Rectal smooth muscle tissue (tissue), 1 donor: ENCODE measurements around the gene DNAJC22.
"Not testable (repeated sequence)": the region's sequence is repeated elsewhere in the genome, so short reads cannot be mapped to it uniquely, and the experiment has no call there.

ENCODE experiments used
- H3K27ac ChIP-seq: one replicate; pipeline ENCODE4 v1.7.0; 2013; ENCODE audit warnings: low read depth, low read length, inconsistent platforms
- H3K27me3 ChIP-seq: one replicate; pipeline ENCODE4 v1.7.0; 2013; ENCODE audit warnings: low read length; ENCODE audit not compliant: control insufficient read depth, insufficient read depth
- H3K36me3 ChIP-seq: one replicate; pipeline ENCODE4 v1.7.0; 2013; ENCODE audit warnings: low read length; ENCODE audit not compliant: control insufficient read depth, insufficient read depth
- H3K4me1 ChIP-seq: one replicate; pipeline ENCODE4 v1.7.0; 2013; ENCODE audit warnings: low read length; ENCODE audit not compliant: control insufficient read depth, insufficient read depth
- H3K4me3 ChIP-seq: one replicate; pipeline ENCODE4 v1.7.0; 2013; ENCODE audit warnings: low read length
- H3K9ac ChIP-seq: one replicate; pipeline ENCODE4 v1.7.0; 2013; ENCODE audit warnings: low read length

The DNAJC22 gene

GRCh38 chr12:49370539-49370938, 23.9 kb downstream of the DNAJC22 start:
- no peak overlapping the region for H3K4me3 ChIP-seq

GRCh38 chr12:49375406-49375805, 28.7 kb downstream of the DNAJC22 start:
- Histone ChIP-seq H3K4me3 (no peak overlapping the region), H3K9ac (no peak overlapping the region), H3K4me1 (no peaks in the 10 kb centered on the region), H3K27me3 (no peaks in the 10 kb centered on the region), H3K27ac (no peak overlapping the region), H3K36me3 (peaks cover 3% of the 10 kb centered on the region)

More at GRCh38 chr12:49370539-49370938, 23.9 kb downstream of the DNAJC22 start:
- H3K4me1 ChIP-seq: peaks cover 6% of the 10 kb centered on the region
- H3K36me3 ChIP-seq: peaks cover 3% of the 10 kb centered on the region
- no peak overlapping the region for H3K9ac ChIP-seq
- no peaks in the 10 kb centered on the region for H3K27me3 ChIP-seq
- H3K27ac ChIP-seq: no peak overlapping the region

- Histone ChIP-seq H3K4me3 (no peak overlapping the region), H3K27ac (no peak overlapping the region), H3K9ac (no peak overlapping the region), H3K36me3 (peaks cover 3% of the 10 kb centered on the region), H3K27me3 (no peaks in the 10 kb centered on the region), H3K4me1 (no peaks in the 10 kb centered on the region)
Observed at GRCh38 chr12:49377386-49377785, 30.7 kb downstream of the DNAJC22 start.

- not testable (repeated sequence) for H3K27ac ChIP-seq, H3K36me3 ChIP-seq, H3K9ac ChIP-seq, H3K4me3 ChIP-seq, H3K4me1 ChIP-seq, H3K27me3 ChIP-seq
Observed at GRCh38 chr12:49380184-49380583, 33.5 kb downstream of the DNAJC22 start.

DNA sequence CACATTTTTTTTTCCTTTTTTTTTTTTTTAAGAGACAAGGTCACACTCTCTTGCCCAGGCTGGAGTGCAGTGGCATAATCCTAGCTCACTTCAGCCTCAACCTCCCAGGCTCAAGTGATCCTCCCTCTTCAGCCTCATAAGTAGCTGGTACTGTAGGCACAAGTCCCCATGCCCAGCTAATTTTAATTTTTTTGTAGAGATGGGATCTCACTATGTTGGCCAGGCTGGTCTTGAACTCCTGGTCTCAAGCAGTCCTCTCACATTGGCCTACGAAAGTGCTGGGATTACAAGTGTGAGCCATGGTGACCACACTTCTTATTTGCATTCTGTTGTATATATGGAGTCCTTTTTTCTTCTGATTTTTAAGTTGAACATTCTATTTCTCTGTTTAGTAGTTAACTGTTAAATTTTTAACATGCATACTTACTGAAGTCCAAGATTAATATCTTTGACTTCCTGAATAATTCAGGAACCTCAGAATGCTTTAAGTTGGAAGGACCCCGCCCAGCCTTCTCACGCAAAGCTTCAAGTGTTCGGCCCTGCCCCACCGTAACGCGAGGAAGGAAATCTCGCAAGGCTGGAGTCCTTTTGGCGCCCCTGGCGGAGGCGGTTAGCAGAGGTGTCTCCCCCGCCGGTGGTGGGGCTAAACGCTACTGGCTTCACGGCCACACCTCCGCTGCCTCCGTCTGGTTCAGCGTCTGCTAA, 42.1 kb downstream of the DNAJC22 start:
- H3K27me3 ChIP-seq: no peaks in the 10 kb centered on the region
- no peak overlapping the region for H3K4me3 ChIP-seq

GRCh38 chr12:49389387-49389703, 42.7 kb downstream of the DNAJC22 start:
- Histone ChIP-seq H3K9ac (no peak overlapping the region), H3K36me3 (no peaks in the 10 kb centered on the region), H3K4me1 (no peaks in the 10 kb centered on the region), H3K4me3 (no peak overlapping the region), H3K27ac (no peak overlapping the region), H3K27me3 (no peaks in the 10 kb centered on the region)

More for the DNA sequence above, 42.1 kb downstream of the DNAJC22 start:
- H3K9ac ChIP-seq: no peak overlapping the region
- H3K27ac ChIP-seq: no peak overlapping the region
- H3K4me1 ChIP-seq: no peaks in the 10 kb centered on the region
- no peaks in the 10 kb centered on the region for H3K36me3 ChIP-seq

GRCh38 chr12:49397000-49397399, 50.3 kb downstream of the DNAJC22 start:
- H3K4me3 ChIP-seq: no peak overlapping the region
- H3K27me3 ChIP-seq: no peaks in the 10 kb centered on the region
- H3K9ac ChIP-seq: no peak overlapping the region
- H3K36me3 ChIP-seq: no peaks in the 10 kb centered on the region
- no peak overlapping the region for H3K27ac ChIP-seq
- H3K4me1 ChIP-seq: no peaks in the 10 kb centered on the region

DNA sequence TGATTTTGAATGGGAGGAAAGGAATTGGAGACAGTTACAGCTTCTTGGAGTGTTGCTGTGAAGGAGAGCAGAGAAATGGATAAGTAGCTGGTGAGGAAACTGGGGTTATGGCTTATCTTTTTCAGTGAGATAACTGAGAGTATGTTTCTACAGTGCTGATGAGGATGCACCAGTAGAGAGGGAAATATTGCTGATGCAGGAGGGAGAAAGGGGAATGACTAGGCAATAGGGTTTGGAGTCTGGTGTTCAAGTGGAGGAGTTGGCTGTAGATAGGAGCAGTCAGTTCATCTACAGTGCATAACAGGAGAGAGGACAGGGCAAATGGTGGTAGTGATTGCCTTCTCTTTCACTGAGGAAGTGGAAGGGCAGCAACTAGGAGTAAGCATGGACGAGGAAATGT, 53.6 kb downstream of the DNAJC22 start:
- Histone ChIP-seq H3K36me3 (no peaks in the 10 kb centered on the region), H3K4me1 (no peaks in the 10 kb centered on the region), H3K4me3 (no peak overlapping the region), H3K9ac (no peak overlapping the region), H3K27me3 (no peaks in the 10 kb centered on the region), H3K27ac (no peak overlapping the region)
